Measurements from ENCODE around the gene PDGFRA.

GRCh38 chr4:54330896-54331295, 101.8 kb downstream of the PDGFRA start:
- TF ChIP-seq CTCF (IDR thresholded peaks at IDR 0.05) = no peak
- no peak for TF ChIP-seq EP300 (IDR thresholded peaks at IDR 0.05)

All from ovary (tissue), 3 donors.